ENCODE measurements around the gene ANO3.
"Not testable (repeated sequence)": the region's sequence is repeated elsewhere in the genome, so short reads cannot be mapped to it uniquely, and the experiment has no call there.

The ANO3 gene

GRCh38 chr11:26331911-26332571 is at the start of gene ANO3:
ANO3 (plus strand) TSS chr11:26332130; CDS start chr11:26332276, 146 bp downstream.
- no peak for DNase-seq

DNA sequence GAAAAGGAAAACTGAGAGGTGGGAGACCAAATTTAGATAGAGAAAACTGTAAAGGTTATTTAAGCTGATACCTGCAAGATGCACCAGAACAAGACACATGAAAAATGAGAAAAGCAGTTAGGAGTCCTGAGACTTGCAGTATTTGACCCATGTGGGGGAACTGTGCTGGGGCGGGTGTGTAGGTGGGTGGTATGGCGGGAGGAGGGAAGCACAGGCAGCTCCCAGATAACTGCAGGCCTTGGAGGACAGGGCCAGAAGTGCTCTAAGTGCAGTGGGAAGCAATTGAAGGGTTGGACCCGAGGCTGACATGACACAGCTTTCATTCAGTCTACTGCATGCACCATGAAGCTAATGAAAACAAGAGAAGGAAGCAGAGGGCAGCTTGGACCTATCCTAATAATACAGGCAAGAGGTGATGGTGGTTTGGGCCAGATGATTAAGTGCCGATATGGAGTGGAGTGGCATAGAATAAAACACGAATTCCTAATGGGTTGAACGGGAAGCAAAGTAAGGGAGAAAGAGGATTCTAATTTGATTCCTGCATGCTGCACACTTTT is 48.0 kb upstream of the ANO3 start:
- no peak for DNase-seq

- DNase-seq = no peak
Observed at GRCh38 chr11:26285608-26286007, 46.3 kb upstream of the ANO3 start.

DNA sequence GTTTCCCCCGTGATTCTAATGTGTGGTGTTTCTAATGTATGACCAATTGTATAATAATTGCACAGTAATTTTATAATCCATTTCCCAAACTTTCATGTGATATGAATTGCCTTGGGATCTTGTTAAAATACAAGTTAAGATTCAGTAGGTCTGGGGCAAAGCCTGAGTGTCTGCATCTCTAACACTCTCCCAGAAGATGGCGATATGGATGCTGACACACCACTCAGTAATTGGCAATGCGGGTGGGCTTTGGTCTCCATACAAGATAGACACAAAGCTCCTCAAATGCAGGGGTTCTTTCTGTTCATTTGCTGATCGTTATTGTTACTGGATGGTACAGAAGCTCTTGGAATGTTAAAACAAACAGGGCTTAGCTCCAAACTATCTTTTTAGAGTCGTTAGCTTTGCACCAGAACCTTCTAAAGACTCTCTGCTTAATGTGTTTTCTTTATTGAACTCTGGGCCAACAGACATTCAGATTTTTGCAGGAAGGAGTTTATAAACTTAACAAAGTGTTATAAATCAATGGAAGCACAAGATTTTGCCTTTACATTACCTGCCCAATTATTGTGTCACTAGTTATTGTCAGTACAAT is 45.4 kb upstream of the ANO3 start:
- DNase-seq = no peak

DNA sequence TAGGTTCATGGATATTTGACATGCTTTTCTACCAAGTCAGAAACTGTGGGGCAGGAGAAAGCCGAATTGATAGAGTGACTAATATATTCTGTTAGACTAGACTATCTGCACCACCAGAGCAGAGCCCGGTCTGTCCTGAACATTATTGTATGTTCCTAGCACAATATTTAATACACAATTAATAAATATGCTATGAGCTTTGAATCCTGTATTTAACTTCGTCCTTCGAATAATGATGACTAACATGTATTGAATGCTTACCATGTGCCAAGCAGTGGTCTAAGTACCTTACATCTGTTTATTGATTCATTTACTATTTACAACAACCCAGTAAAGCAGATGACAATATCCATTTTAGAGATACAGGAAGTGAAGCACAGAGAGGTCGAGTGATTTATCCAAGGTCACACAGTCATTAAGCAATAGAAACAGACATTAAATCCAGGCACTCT is 44.8 kb upstream of the ANO3 start:
- no peak for DNase-seq

DNA sequence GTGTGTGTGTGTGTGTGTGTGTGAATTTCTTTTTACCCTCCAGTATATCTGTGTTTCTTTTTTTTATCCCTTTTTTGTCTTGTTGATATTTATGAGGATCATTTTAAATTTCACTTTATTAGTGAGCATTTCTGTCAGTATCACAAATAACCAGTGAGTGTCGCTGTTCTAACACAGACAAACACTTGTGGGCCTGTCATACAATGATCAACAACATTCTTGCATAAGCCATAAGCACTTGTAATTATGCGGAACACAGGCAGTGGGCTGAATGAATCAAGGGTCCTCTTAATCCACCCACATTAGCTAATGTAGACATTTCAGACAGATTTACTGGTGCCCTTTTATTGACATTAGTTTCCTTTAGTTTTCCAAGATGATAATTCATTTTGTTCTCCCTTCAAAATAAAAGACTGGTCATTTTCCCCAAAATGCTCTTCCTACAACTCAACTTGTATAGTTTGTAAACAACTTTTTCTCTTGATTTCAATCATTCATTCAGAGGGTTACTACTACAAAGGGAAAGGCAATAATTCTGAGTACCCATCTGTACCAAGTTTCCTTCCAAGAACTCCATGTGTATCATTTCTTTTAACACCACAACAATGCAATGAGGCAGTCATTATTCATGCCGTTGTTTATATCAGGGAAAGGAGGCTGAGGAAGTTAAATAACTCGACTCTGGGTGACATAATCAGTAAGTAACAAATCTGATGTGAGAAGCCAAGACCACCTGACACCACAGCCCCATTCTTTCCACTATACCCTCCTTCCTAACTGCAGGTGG is 34.5 kb upstream of the ANO3 start:
- no peak for DNase-seq

DNA sequence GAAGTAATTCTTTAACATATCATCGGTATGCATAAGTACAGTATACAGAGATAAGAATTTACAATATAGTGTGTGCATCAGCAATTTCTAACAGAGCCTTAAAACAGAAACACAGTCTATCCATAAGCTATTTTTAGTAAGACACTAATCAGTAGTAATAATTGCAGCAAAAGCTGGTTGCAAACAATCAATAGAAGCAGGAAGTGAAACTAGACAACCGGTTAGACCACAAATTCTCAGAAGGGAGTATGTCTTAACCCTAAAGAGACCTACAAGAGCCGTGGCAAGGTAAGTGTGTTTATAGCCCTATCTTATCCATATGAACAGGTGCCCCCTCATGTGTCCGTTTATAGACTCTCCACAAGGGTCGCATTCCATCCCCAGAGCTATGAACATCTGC is 15.6 kb upstream of the ANO3 start:
- not testable (repeated sequence) for DNase-seq

GRCh38 chr11:26319906-26320305 is 12.0 kb upstream of the ANO3 start:
- DNase-seq = no peak

- DNase-seq = no peak
Observed at GRCh38 chr11:26321516-26321915, 10.4 kb upstream of the ANO3 start.

GRCh38 chr11:26322335-26323067 is 9.4 kb upstream of the ANO3 start:
- no peak for DNase-seq

- no peak for DNase-seq
Observed at GRCh38 chr11:26323837-26324236, 8.1 kb upstream of the ANO3 start.

- no peak for DNase-seq
Observed at GRCh38 chr11:26324270-26324669, 7.7 kb upstream of the ANO3 start.

DNA sequence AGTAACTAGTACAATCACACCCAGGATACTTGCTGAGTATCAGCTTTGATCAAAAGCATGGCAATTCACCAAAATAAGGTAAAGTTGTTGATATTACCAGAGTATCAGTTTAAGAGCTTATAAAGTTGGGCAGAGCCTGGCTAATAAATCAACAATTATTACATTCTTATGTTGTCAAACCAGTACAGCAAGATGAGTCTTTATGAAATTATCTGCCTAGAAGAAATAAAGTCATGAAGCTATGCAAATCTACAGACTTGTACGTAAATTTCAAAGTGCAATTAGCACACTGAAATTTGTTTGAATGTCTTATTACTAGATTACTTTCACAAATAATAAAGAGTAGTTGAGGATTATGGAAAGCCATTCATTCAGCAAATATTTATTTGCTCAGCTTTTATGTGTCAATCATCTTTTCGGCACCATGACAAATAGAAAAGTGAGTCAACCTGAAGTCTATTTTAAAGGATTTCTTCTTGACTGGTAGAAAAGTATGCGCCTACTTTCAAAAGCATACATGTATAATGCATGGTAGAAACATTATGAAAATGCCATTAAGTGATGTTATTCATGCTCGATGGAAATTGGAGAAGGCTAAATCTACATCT is 5.0 kb upstream of the ANO3 start:
- DNase-seq = no peak

- DNase-seq = no peak
Observed at GRCh38 chr11:26329206-26329605, 2.7 kb upstream of the ANO3 start.

DNA sequence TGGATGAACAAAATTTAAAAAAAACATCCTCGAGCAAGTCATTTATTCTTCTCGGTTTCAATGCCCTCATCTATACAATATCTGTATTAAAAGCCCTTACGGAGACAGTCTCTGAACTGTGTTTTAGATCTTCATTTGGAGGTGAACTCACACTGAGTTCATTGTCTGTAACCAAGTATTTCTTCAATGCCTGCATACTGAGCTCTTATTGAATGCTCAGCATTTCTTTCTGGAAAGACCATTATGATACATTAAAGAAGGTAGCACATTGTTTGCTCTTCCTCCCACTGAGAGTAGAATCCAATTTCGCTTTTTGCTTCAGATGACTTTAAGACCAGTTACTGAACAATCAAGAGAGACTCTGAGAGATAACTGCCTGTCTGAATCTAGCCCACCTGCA is 1.7 kb upstream of the ANO3 start:
- DNase-seq = no peak

DNA sequence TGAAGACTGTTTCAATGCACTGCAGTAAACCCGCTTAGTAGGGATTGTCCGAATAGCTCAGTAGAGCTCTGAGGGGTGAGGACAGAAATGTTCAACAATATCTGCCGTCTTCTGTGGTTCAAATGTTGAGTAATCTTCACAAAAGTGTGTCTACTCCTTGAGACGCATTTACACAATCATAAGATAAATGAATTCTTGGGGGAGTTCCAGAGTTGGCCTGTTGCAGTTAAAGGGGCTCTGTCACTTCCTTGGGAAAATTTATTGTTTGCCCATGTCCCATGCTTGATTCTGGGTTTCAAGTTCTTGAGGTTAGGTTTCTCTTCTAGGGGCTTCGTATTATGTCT is 614 bp downstream of the ANO3 start:
- no peak for DNase-seq

- DNase-seq = no peak
Observed at GRCh38 chr11:26333906-26334305, 2.0 kb downstream of the ANO3 start.

- no peak for DNase-seq
Observed at GRCh38 chr11:26335903-26336302, 4.0 kb downstream of the ANO3 start.

DNA sequence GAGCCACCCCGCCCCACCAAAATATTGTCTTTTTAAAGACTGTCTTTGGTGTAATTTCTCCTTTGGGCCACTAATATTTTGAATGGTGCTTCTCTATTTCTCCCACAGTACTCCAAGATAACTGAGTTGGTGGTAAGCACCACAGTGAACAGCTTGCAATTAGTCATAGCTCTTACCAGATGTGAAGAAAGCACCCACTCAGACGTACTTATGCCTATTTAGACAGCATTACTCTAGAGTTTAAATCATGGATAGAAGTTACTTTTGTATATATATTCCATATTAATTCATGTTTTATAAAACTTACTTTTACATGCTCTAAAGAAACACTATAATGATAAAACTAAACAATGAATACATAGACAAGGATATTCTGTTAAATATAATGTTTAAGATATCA is 12.7 kb downstream of the ANO3 start:
- DNase-seq = no peak

DNA sequence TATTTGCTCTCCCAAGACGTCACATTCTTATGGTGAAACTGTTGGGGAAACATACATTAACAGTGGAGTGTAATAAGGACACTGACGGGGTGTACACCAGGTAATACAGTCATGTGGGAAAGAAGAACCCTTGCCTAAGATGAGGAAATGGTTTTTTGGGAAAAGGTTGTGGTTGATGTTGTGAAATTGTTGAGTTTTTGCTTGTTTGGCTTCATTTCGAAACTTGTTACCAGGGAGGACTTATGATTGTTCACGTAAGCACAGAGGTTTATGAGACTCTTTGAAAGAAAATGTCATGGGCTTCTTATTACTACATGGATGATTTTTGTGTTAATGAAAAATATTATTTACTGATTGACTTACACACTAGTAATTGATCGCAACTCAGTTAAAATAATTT is 16.8 kb downstream of the ANO3 start:
- no peak for DNase-seq

DNA sequence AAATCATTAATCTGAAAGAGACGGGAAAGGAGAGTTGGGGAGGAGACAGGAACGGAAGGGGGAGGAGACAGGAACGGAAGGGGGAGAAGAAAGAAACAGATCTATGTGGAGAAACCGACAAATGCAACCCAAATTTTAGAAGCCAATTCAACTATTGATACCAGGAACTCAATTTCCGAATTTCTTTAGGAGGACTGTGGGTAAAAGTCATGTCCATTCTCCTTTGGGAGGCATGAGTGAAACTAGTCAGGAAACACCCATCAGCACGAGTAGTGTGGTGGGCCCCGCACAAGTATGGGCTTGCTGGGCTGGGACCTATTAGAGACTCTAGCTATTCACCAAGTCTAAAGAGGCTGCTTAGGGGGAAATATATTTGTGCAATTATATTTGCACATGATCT is 18.1 kb downstream of the ANO3 start:
- no peak for DNase-seq

DNA sequence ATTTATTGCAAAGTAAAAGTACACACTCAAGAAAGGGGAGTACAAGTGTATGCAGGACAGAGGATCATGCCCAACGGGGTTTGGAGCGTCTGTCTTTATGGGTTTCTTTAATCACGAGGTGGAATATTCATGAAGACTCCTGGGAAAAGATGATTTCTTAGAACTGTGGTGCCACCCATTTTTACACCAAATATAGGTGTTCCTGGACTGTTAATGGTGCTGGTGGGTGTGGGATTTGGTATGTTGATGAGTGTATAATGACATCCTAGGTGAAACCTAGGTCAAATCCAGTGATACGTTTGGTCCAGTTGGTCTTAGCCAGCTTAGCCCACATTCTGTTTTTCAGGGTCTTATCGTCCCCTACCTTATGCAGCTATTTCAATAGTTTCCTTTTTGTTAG is 21.1 kb downstream of the ANO3 start:
- no peak for DNase-seq

GRCh38 chr11:26359055-26359454 is 27.1 kb downstream of the ANO3 start:
- no peak for DNase-seq

Measured in stimulated activated CD4-positive, alpha-beta T cell treated with anti-CD3 and anti-CD28 coated beads, Interleukin-4, amount 100 ng/mL, for 1 hour (primary cell).